GM21447 (cell line): ENCODE measurements around the gene JMJD8.

ENCODE experiments used
- ATAC-seq: cut with Tn5 transposase; IDR thresholded peaks from one replicate; pipeline ENCODE4 v1.9.1; 2021; ENCODE audit not compliant: unreplicated experiment

The JMJD8 gene

DNA sequence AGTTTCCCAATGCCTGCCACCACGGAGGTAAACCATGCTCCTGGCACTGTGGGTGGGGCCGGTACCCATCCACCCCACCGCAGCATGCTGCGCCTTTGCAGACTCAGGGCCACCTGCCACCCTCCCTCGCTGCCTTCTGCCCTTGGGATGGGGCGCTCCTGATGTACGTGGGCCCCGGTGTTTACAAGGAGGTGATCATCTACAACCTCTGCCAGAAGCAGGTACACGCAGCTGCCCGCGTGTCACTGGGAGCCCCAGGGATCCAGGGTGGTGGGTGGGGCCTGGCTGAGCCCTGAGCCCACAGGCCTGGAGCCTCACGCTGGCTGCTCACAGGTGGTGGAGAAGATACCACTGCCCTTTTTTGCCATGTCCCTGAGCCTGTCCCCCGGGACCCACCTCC, 17.6 kb downstream of the JMJD8 start:
- ATAC-seq, result no peak

DNA sequence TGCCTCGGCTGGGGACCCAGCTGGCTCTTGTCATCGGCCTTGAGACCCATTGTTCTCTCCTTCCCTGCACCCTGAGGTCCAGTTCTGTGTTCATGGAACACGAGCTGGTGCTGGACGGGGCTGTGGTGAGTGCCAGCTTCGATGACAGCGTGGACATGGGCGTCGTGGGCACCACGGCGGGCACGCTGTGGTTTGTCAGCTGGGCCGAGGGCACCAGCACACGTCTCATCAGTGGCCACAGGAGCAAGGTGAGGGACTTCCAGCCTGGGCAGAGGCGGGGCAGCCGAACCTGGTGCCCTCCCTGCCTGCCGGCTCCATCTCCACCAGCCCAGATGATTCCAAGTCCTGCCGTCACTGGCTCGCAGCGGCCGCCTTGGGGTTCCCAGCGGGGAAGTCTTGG, 21.5 kb downstream of the JMJD8 start:
- ATAC-seq, result no peak

DNA sequence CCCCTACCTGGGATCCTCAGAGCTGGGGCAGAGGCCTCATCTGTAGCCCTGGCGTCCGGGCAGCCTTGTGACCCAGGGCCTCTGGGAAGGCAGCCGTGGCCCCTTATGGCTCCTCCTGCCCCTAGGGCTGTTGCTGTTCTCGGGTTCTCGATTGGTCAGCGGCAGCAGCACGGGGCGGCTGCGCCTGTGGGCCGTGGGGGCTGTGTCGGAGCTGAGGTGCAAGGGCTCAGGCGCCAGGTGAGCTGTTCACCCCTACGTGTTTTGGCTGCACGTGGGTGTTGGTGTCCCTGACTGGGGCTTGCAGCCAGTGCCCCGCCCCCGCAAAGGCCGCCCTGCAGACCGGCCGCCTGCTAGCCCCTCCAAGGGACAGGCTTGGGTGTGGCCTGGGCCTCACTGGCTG, 22.0 kb downstream of the JMJD8 start:
- no peak for ATAC-seq

DNA sequence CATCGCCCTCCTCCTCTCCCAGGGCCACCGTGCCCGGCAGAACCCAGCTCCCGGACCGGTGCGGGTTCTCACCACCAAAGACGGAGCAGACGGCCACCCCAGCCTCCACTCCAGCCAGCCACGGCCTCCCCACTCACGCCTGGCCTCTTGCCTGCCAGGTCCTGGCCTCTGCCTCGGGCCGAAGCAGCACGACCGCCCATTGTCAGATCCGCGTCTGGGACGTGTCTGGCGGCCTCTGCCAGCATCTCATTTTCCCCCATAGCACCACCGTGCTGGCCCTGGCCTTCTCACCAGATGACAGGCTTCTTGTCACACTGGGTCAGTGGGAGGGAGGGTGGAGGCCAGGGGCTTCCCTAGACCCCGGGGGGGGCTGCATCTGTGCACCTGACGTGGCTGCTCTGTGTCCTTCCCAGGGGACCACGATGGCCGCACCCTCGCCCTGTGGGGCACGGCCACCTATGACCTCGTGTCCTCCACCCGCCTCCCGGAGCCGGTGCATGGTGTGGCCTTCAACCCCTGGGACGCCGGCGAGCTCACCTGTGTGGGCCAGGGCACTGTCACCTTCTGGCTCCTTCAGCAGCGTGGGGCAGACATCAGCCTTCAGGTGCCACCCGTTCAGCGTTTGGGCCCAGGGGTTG, 22.8 kb downstream of the JMJD8 start:
- ATAC-seq, result no peak

DNA sequence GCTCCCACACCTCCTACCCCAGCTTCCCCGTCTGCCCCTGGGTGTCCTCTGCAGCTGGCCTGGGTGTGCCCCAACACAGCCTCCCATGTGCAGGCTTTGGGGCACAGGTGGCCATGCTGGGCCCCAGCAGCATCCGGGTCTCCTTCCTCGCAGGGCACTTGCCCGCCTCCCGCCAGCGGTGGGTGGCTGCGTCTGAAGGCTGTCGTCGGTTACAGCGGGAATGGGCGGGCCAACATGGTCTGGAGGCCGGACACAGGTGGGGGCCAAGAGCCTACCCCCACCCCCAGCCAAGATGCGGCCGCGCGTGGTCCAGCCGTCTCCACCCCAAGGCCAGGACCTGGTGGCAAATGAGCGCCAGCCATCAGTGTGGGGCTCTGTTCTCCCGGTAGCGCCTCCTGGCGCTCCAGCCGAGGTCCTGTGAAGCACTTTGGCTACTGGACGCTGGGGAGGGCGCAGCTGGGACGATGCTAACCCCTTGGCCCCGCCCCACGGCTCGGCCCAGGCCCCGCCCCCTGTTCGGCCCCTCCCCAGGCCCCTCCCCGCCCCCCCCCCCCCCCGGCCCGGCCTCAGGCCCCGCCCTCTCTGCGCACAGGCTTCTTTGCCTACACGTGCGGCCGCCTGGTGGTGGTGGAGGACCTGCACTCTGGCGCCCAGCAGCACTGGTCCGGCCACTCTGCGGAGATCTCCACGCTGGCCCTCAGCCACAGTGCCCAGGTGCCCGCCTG, 23.5 kb downstream of the JMJD8 start:
- ATAC-seq, result no peak

DNA sequence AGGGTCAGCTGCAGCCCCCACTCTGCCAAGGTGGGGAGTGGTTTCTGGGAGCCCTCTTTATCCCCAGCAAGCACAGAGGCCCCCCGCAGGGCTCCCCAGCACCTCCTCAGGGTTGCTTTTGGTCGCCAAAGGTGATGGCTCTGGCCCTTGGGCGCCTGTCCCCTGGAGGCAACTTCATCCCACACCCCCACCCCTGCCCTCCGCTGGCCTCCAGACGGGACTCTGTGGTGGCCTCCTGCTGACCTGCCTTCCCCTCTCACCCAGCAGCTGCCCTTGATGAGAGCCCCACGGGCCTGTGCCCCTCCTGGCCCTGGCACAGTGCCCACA, 24.0 kb downstream of the JMJD8 start:
- no peak for ATAC-seq

DNA sequence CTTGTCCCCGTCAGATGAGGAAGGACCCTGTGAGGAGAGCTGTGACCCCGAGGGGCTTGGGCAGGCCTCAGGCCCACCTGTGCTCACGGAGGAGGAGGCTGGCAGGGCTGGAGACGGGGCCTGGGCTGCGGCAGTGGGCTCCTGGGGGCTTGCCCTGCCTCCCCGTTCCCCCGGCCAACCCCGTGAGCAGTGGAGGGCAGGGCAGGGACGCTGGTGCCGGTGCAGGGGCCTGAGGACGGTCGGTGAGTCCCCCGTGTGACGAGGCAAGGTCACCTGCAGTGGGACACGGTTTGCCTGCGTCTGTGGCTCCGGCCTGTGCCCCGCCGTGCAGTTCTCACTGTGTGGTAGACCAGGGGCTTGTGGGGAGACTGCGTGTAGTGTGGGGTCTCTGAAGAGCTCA, 24.5 kb downstream of the JMJD8 start:
- no peak for ATAC-seq

DNA sequence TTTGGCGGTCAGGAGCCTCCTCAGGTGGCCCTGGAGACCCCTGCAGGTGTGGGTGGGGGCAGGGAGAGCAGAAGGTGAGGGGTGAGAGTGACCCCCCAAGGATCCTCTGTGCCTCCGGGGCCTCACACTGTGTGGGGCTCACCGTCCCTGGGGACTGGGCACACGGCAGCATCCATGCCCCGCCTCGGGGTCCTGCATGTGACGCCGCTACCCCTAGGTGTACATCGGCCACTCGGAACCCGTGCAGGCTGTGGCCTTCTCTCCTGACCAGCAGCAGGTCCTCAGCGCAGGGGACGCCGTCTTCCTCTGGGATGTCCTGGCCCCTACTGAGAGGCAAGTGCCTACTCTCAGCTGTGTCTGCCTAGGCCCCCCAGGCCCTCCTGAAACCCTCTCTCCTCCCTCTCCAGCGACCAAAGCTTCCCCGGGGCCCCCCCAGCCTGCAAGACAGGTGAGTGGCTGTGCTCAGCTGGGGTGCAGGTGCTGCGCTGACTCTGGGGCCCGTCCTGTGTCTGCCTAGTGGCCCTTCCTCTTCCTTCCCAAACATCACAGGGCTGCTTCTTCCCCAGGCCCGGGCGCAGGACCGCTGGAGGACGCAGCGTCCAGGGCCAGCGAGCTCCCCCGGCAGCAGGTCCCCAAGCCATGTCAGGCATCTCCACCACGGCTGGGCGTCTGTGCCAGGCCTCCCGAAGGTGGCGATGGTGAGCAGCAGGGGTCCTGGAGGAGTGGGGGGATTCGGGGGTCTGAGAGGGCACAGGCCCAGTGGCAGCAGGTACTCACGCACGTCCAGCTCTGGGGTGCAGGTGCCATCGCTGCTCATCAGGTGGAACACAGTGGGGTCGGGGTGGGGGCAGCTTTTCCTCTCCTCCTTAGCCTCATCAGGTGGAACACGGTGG, 25.2 kb downstream of the JMJD8 start:
- no peak for ATAC-seq

DNA sequence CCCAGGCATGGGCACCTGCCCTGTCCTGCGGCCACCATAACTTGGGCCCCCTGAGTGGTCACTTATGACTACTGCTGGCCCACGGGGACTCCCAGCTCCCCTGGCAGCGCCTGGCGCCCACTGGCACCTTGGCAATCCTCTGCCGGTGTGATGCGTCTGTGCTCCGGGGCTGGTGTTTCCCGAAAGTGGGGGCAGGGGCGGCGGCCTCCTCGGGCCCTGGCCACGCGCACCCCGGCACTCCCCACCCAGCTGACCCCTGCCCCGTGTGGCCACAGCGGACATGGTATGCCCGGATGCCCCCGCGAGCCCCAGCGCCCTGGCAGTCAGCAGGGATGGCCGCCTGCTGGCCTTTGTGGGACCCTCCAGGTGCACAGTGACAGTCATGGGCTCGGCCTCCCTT, 26.6 kb downstream of the JMJD8 start:
- ATAC-seq, result no peak

DNA sequence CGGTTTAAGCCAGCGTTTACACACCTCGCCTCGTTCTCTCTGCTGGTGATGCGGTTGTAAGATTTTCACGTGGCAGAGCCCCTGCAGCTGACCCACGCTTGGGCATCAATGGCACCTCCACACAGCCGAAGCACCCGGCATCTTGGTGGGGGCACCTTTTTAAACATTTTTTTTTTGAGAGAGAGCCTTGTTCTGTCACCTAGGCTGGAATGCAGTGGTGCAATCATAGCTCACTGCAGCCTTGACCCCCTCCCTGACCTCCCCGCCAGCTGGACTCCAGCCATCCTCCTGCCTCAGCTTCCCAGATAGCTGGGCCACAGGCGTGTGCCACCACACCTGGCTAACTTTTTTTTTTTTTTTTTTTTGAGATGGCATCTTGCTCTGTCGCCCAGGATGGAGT, 30.1 kb downstream of the JMJD8 start:
- ATAC-seq, result no peak

DNA sequence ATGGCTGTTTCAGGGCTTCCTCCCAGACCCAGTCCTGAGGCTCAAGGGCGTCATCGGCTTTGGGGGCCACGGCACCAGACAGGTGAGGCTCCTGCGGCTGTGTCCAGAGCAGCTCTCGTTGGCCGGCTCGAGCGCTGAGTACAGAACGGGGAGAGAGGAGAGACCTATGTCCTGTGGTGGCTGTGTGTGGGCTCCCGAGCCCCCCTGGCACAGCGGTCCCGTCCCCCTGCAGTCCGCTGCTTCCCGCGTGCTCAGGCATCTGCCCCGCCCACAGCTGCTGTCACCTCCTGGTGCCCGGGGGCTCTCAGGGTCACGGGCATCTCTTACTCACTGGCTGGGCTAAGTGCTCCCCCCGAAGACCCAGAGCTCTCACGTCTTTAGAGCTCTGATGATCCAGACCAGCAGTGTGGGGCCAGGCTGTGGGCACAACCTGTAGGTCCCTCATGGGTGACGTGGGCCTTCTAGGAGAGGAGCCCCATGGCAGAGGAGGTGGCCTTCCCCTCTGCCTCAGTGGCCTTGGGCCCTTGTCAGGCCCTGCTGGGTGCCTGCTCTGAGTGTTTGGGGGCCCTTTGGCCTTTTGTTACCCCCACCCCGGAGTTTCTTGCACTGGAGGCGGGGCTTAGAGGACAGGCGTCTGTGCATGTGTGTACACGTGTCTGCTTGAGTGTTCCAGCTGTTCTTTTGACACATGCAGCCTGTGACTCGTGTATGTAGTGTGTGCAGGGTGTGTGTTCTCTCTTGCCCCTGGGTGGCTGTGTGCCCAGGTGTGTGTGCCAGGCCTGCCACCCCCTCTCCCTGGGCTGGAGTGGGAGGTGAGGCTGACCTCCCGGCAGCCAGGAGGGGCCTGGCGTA, 31.5 kb downstream of the JMJD8 start:
- ATAC-seq, result no peak

DNA sequence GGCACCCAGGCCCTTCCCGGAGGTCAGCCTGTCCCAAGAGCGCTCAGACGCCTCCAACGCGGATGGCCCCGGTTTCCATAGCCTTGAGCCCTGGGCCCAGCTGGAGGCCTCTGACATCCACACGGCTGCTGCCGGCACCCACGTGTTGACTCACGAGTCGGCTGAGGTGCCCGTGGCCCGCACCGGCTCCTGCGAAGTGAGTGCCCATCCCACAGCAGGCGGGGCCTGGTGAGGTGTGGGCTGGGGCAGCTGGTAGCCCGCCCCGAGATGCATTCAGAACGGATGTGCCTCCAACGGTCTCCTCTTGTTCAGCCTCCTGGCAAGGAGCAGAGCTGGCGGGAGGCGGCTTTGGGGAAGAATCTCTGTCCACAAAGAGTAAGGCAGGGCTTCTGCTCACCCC, 32.3 kb downstream of the JMJD8 start:
- ATAC-seq, result no peak

DNA sequence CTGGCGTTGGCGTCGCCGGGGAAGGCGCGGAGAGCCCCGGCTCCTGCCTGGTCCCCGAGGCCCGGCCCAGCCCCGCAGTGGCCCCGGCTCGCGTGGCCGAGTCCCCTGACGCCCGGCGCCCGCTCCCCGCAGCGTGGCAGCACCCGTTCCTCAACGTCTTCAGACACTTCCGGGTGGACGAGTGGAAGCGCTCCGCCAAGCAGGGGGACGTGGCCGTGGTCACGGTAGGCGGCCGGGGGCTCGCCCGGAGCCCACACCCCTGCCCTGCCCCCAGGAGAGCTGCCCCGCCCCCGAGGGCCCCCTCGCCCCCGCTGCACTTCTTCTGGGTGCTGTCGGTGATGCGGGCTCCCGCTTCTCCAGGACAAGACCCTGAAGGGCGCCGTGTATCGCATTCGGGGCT, 34.5 kb downstream of the JMJD8 start:
- no peak for ATAC-seq

DNA sequence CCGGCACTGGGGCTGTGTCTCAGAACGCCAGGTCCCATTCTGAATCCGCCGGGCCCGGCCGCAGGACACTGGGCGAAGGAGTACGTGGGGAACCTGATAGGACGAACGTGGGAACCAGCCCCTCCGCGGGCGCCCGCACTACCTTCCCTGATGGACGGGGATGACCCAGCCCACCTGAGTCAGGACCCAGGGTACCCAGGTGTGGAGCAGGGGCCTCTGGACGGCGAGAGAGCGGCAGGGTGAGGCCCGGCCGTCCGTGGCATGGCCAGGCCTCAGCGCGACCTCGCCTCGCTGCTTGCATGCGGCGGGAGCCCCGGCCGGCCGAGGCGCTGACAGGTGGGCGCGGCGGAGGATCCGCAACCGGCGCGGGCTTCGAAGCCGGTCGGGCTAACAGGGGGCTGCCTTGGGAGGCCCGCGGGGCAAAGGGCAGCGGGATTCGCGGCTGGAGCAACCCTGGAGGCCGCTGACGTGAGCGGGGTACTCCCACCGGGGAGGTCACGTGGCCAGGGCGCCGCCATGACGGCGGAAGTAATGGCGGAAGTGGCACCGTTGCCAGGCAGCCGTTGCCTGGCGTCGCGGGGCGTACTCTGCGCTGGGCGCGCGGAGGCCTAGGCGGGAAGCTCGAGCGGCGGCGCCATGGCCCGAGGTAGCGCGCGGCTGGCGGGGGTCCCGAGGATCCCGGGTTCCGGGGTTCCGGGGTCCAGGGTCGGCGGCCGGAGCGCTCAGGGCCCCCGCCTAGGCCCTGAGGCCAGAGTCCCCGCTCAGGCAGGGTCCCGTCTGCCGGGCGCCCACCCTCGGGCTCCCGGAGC, 35.1 kb downstream of the JMJD8 start, which contains the start of gene WDR90:
Gene WDR90, plus strand, starts transcription at position 585 of the 809 bp plus-strand sequence. Its CDS starts 52 bp downstream, at position 637.
- peak; percentile 60 for ATAC-seq

DNA sequence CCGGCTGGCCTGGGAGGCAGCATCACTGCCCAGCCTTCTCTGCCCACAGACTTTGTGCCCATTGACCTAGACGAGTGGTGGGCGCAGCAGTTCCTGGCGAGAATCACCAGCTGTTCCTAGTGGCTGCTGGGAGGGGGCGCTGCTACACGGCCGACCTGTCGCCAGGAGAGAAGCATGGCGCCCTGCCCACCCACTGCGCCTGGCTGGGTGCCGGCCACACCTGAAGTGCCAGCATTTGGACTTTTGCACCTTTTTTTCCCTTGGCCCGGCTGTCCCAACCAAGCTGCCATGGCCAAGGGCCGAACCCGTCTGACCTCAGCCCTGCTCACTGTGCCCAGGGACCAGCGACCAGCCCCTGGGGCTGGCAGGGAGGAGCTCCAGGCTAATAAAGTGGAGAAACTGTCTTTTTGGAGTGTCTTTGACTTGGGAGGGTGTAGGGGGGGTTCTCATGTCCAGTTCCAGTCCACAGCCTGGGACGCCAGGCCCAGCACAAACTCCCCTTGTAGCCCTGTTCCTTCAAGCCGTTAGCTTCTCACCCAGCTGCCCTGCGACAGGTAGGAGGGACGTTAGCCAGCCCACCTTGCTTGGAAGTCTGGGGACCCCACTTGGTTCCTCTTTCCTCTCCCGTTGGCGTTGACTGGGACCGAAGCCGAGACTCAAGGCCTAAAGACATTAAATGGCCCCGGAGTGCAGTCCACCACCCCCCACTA, 35.9 kb downstream of the JMJD8 start:
- no peak for ATAC-seq

DNA sequence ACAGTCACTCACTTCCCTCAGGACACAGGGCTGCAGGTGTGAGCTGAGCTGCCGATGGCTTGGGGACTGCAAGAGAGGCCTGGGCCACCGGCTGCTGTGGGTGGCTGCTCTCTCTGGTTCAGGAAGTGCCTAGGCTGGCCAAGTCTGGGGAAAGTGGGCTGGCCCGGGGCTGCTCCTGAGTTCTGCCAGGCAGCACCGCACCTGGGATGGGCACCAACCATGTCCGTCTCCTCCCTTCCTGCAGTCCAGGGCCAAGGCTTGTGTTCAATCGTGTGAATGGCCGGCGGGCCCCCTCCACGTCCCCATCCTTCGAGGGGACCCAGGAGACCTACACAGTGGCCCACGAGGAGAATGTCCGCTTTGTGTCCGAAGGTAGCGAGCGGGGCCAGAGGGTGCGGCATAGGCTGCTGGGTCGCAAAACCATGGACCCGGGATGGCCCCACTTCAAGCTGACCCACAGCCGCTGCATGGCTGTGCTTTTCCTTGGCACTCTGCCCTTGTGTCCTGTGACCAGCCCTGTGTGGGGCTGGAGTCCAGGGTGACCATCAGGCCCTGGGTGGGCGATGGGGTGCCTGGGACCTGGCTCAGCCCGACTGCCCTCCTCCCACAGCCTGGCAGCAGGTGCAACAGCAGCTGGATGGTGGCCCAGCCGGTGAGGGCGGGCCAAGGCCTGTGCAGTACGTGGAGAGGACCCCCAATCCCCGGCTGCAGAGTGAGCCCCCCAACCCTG, 36.8 kb downstream of the JMJD8 start:
- ATAC-seq, result no peak

DNA sequence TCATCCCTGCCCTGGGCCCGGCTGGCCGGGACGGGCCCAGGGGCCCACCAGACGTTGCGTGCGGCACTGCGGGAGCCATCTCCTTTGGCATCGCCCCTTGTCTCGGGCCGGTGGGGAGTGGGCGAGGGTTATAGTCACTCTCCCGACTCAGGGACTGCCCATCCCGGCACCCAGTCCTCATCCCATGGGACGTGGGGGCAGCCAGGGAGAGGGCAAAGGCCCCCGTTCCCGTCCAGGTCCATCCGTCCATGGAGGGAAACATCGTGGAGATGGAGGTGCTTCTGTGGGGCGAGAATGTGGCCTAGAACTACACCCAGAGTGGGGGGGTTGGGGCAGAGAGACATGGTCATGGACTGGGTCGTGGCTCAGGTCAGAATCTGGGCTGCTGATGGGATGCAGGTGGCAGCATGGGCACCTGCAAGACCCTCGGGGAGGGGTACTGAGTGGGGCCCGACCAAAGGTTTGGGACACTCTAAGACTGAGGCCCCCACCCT, 37.4 kb downstream of the JMJD8 start:
- no peak for ATAC-seq

DNA sequence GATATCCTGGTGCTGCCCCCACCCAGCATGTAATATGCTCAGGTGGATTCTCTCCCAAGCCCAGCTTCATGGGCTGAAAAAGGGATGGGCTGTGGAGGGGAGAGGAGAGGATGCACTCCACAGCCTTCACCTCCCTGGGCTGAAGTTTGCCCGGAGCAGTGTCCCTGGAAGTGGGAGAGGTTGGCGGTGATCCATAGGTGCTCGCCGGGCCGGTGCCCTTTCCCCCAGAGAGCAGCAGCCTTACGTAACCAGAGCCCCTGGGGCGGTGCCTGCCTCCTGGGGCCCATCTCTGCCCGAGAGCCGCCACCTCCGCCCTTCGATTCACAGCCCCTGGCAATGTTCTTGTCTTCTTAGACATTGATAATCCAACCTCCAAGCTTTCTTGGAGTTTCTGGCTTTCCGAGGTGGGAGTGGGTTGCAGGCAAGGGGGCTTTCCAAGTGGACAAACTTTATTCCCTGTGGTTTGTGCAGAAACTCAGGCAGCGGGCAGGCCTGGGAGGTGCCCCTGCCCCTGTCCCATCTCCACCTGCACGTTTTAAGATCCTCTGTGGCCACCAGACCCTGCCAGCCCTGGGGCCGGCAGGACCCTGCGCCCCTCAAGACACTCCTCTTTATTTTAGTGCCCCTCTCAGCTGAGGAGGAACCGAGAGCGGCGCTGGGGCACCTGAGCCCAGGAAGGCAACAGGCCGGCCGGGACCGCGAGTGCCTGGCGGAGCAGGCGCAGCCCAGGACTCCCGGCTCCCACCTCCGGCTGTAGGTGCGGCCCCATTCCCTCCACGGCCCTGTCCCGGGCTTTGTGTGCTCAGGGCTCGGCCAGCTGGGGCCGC, 38.1 kb downstream of the JMJD8 start:
- ATAC-seq, result no peak
